SK-N-SH treated with all-trans-retinoic acid at 6 μM for 48 hours (cell line): Measurements from ENCODE around the gene VPS13D.

ENCODE experiments used
- ATAC-seq: fragments of 200-7000 bp; cut with Tn5 transposase; 3 replicates; pipeline ENCODE4 v1.9.1; 2020; ENCODE audit warnings: mild to moderate bottlenecking, moderate library complexity
- ARNTL ChIP-seq: fragments of 450-650 bp; formaldehyde crosslinking; IDR thresholded peaks from 2 replicates; pipeline ENCODE4 v1.5.0; 2020; ENCODE audit warnings: low read depth, mild to moderate bottlenecking, moderate library complexity, borderline replicate concordance
- BACH2 ChIP-seq: fragments of 250-450 bp; sonication (Bioruptor Pico); IDR thresholded peaks from 2 replicates; pipeline ENCODE4 v1.9.0; 2021; ENCODE audit warnings: mild to moderate bottlenecking, borderline replicate concordance
- CREB5 ChIP-seq: fragments of 250-450 bp; sonication (Bioruptor Pico); IDR thresholded peaks from 2 replicates; pipeline ENCODE4 v1.5.1; 2020; ENCODE audit warnings: low read depth, mild to moderate bottlenecking, moderate library complexity
- CSDC2 ChIP-seq: fragments of 250-450 bp; sonication (Bioruptor Pico); IDR thresholded peaks from 2 replicates; pipeline ENCODE4 v1.5.0; 2020; ENCODE audit warnings: mild to moderate bottlenecking, moderate library complexity
- ESRRG ChIP-seq: fragments of 250-450 bp; sonication (Bioruptor Pico); IDR thresholded peaks from 2 replicates; pipeline ENCODE4 v1.6.1; 2021; ENCODE audit warnings: mild to moderate bottlenecking
- GLIS3 ChIP-seq: fragments of 250-450 bp; sonication (Bioruptor Pico); IDR thresholded peaks from 2 replicates; pipeline ENCODE4 v1.5.0; 2020; ENCODE audit warnings: mild to moderate bottlenecking, moderate library complexity
- ISL1 ChIP-seq: fragments of 250-450 bp; sonication (Bioruptor Pico); IDR thresholded peaks from 2 replicates; pipeline ENCODE4 v2.1.2; 2022; ENCODE audit warnings: mild to moderate bottlenecking, moderate library complexity
- OSR1 ChIP-seq: fragments of 250-450 bp; sonication (Bioruptor Pico); IDR thresholded peaks from 2 replicates; pipeline ENCODE4 v1.8.0; 2022; ENCODE audit warnings: moderate library complexity, mild to moderate bottlenecking, inconsistent platforms
- POU6F1 ChIP-seq: fragments of 250-450 bp; sonication (Bioruptor Pico); IDR thresholded peaks from 2 replicates; pipeline ENCODE4 v1.8.0; 2021; ENCODE audit warnings: low read depth, mild to moderate bottlenecking, moderate library complexity, borderline replicate concordance
- PPARA ChIP-seq: fragments of 250-450 bp; sonication (Bioruptor Pico); IDR thresholded peaks from 2 replicates; pipeline ENCODE4 v1.5.0; 2020; ENCODE audit warnings: mild to moderate bottlenecking, borderline replicate concordance
- RARB ChIP-seq: fragments of 250-450 bp; sonication (Bioruptor Pico); IDR thresholded peaks from 2 replicates; pipeline ENCODE4 v1.8.0; 2021; ENCODE audit warnings: mild to moderate bottlenecking, moderate library complexity
- TCF4 ChIP-seq: fragments of 250-450 bp; sonication (Bioruptor Pico); IDR thresholded peaks from 2 replicates; pipeline ENCODE4 v1.8.0; 2021; ENCODE audit warnings: mild to moderate bottlenecking, moderate library complexity, borderline replicate concordance
- TOX ChIP-seq: fragments of 250-450 bp; sonication (Bioruptor Pico); IDR thresholded peaks from 2 replicates; pipeline ENCODE4 v1.8.0; 2021; ENCODE audit warnings: mild to moderate bottlenecking, moderate library complexity, borderline replicate concordance
- TSHZ2 ChIP-seq: fragments of 250-450 bp; sonication (Bioruptor Pico); IDR thresholded peaks from 2 replicates; pipeline ENCODE4 v1.5.0; 2020; ENCODE audit warnings: mild to moderate bottlenecking, moderate library complexity
- ZC3H10 ChIP-seq: fragments of 250-450 bp; sonication (Bioruptor Pico); IDR thresholded peaks from 2 replicates; pipeline ENCODE4 v1.5.1; 2021; ENCODE audit warnings: mild to moderate bottlenecking, moderate library complexity
- ZFP3 ChIP-seq: fragments of 250-450 bp; sonication (Bioruptor Pico); IDR thresholded peaks from 2 replicates; pipeline ENCODE4 v1.5.0; 2020; ENCODE audit warnings: mild to moderate bottlenecking, moderate library complexity
- ZFP30 ChIP-seq: fragments of 450-650 bp; formaldehyde crosslinking; IDR thresholded peaks from 2 replicates; pipeline ENCODE4 v1.5.0; 2022; ENCODE audit warnings: mild to moderate bottlenecking, moderate library complexity
- ZNF565 ChIP-seq: fragments of 450-650 bp; formaldehyde crosslinking; conservative IDR thresholded peaks from 2 replicates; pipeline ENCODE4 v1.5.0; 2020; ENCODE audit warnings: low read depth, mild to moderate bottlenecking, moderate library complexity
- ZNF70 ChIP-seq: fragments of 450-650 bp; formaldehyde crosslinking; IDR thresholded peaks from 2 replicates; pipeline ENCODE4 v1.5.0; 2020; ENCODE audit warnings: mild to moderate bottlenecking, moderate library complexity
- ZNF8 ChIP-seq: fragments of 450-650 bp; formaldehyde crosslinking; IDR thresholded peaks from 2 replicates; pipeline ENCODE4 v1.5.0; 2020; ENCODE audit warnings: mild to moderate bottlenecking, moderate library complexity
- TF ChIP-seq, protein P1 (sequence below): fragments of 250-450 bp; sonication (Bioruptor Pico); IDR thresholded peaks from 2 replicates; pipeline ENCODE4 v1.8.0; 2020; ENCODE audit warnings: mild to moderate bottlenecking, moderate library complexity, borderline replicate concordance
- TF ChIP-seq, protein P2 (sequence below): fragments of 250-450 bp; sonication (Bioruptor Pico); IDR thresholded peaks from 2 replicates; pipeline ENCODE4 v1.5.1; 2021; ENCODE audit warnings: mild to moderate bottlenecking, moderate library complexity

Gene VPS13D

DNA sequence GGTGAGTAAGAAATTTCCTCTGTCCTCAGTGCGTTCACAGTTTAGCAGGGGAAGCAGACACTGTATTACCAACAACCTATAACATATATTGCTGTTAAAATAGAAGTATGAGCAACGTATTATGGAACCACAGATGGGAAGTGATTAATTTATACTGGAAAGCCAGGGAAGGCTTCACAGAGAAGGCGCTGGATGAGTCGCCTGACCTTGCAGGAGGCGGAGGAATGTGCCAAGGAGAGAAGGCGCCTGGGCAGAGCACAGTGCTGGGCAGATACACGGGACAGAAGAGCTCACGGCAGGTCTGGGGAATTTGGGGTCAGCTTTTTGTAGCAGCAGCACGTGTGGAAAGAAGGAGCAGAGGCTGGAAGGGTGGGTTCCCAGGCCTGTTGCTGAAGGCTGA, 271.8 kb downstream of the VPS13D start (continued):
- TF ChIP-seq CREB5 (CRISPR knock-in tag), result no peak

GRCh38 chr1:12502336-12503109, 272.7 kb downstream of the VPS13D start:
- TF ChIP-seq ZNF70 (CRISPR knock-in tag), result no peak
- no peak for TF ChIP-seq ZFP3 (CRISPR knock-in tag)
- TF ChIP-seq TOX, result no peak
- TF ChIP-seq ESRRG, result no peak
- TF ChIP-seq CREB5 (CRISPR knock-in tag), result no peak
- no peak for TF ChIP-seq RARB
- TF ChIP-seq ZNF565, result no peak
- TF ChIP-seq ZNF8 (CRISPR knock-in tag), result no peak
- TF ChIP-seq, protein P1, sequence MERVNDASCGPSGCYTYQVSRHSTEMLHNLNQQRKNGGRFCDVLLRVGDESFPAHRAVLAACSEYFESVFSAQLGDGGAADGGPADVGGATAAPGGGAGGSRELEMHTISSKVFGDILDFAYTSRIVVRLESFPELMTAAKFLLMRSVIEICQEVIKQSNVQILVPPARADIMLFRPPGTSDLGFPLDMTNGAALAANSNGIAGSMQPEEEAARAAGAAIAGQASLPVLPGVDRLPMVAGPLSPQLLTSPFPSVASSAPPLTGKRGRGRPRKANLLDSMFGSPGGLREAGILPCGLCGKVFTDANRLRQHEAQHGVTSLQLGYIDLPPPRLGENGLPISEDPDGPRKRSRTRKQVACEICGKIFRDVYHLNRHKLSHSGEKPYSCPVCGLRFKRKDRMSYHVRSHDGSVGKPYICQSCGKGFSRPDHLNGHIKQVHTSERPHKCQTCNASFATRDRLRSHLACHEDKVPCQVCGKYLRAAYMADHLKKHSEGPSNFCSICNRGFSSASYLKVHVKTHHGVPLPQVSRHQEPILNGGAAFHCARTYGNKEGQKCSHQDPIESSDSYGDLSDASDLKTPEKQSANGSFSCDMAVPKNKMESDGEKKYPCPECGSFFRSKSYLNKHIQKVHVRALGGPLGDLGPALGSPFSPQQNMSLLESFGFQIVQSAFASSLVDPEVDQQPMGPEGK (CRISPR knock-in tag), result no peak
- TF ChIP-seq TCF4 (CRISPR knock-in tag), result no peak
- TF ChIP-seq POU6F1 (CRISPR knock-in tag), result no peak
- no peak for TF ChIP-seq CSDC2
- no peak for TF ChIP-seq OSR1 (CRISPR knock-in tag)
- no peak for TF ChIP-seq GLIS3 (CRISPR knock-in tag)
- TF ChIP-seq PPARA (CRISPR knock-in tag), result no peak
- no peak for TF ChIP-seq BACH2 (CRISPR knock-in tag)
- TF ChIP-seq, protein P2, sequence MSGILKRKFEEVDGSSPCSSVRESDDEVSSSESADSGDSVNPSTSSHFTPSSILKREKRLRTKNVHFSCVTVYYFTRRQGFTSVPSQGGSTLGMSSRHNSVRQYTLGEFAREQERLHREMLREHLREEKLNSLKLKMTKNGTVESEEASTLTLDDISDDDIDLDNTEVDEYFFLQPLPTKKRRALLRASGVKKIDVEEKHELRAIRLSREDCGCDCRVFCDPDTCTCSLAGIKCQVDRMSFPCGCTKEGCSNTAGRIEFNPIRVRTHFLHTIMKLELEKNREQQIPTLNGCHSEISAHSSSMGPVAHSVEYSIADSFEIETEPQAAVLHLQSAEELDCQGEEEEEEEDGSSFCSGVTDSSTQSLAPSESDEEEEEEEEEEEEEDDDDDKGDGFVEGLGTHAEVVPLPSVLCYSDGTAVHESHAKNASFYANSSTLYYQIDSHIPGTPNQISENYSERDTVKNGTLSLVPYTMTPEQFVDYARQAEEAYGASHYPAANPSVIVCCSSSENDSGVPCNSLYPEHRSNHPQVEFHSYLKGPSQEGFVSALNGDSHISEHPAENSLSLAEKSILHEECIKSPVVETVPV, result no peak
- TF ChIP-seq ARNTL (CRISPR knock-in tag), result no peak
- ATAC-seq, result no peak; the same call in 2 of the 3 replicates

DNA sequence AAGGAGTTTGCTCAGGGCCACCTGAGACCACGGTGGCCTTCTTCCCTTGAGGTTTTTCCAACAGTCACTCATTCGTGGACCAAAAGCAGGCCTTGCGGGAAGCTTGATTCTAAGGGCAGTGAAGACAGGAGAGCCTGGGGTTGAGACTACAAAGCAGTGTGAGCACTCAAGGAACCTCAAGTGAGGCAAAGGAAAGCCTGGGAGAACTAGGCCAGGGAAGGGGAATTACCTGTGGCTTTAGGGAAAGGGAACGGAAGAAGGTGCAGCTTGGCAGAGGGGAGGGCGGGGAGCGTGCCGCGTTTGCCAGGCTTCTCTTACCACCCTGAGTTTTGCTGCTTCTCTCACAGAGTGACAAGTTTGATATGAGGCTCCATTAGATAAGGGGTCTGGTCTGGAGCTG, 273.9 kb downstream of the VPS13D start:
- ATAC-seq, result no peak
- TF ChIP-seq OSR1 (CRISPR knock-in tag) (no peak), ZC3H10 (CRISPR knock-in tag) (no peak), BACH2 (CRISPR knock-in tag) (no peak), TOX (no peak), TSHZ2 (CRISPR knock-in tag) (no peak), RARB (no peak), ZFP30 (CRISPR knock-in tag) (no peak), ISL1 (CRISPR knock-in tag) (no peak)
- TF ChIP-seq, protein P1 (CRISPR knock-in tag), result no peak
